ENCODE data around the gene HES7. TPM values are rescaled to one million over a fixed set of nuclear protein-coding genes. Genes with fewer than 3 reads are reported as not detected.

HES7 gene
- total RNA-seq, 2 experiments from 2014 or later, result 0.52 to 0.53 TPM

DNA sequence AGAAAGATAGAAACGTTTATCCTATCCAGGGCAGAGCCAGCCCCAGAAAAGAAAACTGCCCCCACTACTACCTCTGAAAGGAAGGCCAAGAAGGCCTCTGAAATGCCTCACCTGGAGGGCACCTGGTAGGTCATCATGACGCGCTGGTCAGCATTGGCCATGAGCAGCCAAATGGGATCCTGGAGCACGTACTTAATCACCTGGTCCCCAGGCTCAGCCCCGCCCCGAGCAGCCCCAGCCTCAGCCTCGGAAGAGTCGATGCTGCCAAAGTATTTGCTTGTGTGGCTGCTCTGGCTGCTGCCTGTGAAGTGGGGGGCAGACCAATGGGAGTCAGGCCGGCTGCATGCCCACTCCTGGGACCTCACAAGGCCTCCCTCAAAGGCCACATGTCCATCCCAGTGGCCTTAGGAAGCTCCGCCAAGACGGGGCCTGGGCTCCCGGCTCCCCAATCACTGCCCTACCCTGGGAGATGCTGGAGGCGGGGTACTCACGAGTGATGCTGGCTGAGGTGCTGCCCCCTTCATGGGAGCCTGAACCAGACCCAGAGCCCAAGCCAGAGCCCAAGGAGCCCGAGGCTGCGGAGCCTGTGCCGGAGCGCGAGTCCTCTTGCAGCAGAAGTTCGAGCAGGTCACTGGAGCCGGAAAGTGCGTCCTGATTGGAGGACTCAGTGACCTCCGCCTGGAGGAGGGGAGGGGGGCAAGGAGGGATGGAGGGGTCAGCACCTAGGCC lies 18.4 kb upstream of the HES7 start:
- Mint-ChIP-seq H3K27me3 (peaks cover 3% of the 10 kb centered on the region), H3K4me3 (peak overlapping the region; percentile 60), H3K4me1 (ENCODE audit: low read depth) (peaks cover 5% of the 10 kb centered on the region), H3K36me3 (ENCODE audit: low read depth) (peaks cover 72% of the 10 kb centered on the region), H3K9me3 (no peaks in the 10 kb centered on the region), H3K27ac (no peak overlapping the region)
- Histone ChIP-seq H3K36me3 (ENCODE audit: insufficient read depth, low read length) (peaks cover 71% of the 10 kb centered on the region), H3K27me3 (ENCODE audit: control insufficient read depth in 1 of 2, insufficient read depth in 2 of 2, low read length in 2 of 2) (no peaks in the 10 kb centered on the region), H3K27ac (ENCODE audit: low read depth in 1 of 2, low read length in 2 of 2) (no peak overlapping the region), H3K4me1 (ENCODE audit: insufficient read depth, low read length) (peaks cover 33% of the 10 kb centered on the region), H3K9me3 (ENCODE audit: control insufficient read depth in 1 of 2, insufficient read depth in 1 of 2, low read length in 2 of 2) (no peaks in the 10 kb centered on the region), H3K4me3 (ENCODE audit: low read length) (no peak overlapping the region)
- DNase-seq (peak in 4 of 14 experiments; percentile 2 to 50 (median 24)), ATAC-seq (ENCODE audit: poor library complexity) (no peak)
- ChIA-PET POLR2A (interaction anchor here (0.5 to 5.6 kb wide), 5 partner anchors 9 to 60 kb away, joined by 3 to 105 read pairs (median 3); partner anchors contain the start of gene BORCS6), CTCF (interaction anchor here (2.2 kb wide), 1 partner anchor 16 kb away, joined by 5 read pairs; no protein-coding TSS in a partner anchor)
- intact Hi-C loops (cut with DNase I, micrococcal nuclease), result no loop called here
- TF ChIP-seq, protein P1, sequence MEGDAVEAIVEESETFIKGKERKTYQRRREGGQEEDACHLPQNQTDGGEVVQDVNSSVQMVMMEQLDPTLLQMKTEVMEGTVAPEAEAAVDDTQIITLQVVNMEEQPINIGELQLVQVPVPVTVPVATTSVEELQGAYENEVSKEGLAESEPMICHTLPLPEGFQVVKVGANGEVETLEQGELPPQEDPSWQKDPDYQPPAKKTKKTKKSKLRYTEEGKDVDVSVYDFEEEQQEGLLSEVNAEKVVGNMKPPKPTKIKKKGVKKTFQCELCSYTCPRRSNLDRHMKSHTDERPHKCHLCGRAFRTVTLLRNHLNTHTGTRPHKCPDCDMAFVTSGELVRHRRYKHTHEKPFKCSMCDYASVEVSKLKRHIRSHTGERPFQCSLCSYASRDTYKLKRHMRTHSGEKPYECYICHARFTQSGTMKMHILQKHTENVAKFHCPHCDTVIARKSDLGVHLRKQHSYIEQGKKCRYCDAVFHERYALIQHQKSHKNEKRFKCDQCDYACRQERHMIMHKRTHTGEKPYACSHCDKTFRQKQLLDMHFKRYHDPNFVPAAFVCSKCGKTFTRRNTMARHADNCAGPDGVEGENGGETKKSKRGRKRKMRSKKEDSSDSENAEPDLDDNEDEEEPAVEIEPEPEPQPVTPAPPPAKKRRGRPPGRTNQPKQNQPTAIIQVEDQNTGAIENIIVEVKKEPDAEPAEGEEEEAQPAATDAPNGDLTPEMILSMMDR (IDR thresholded peaks at IDR 0.05), result no peak

DNA sequence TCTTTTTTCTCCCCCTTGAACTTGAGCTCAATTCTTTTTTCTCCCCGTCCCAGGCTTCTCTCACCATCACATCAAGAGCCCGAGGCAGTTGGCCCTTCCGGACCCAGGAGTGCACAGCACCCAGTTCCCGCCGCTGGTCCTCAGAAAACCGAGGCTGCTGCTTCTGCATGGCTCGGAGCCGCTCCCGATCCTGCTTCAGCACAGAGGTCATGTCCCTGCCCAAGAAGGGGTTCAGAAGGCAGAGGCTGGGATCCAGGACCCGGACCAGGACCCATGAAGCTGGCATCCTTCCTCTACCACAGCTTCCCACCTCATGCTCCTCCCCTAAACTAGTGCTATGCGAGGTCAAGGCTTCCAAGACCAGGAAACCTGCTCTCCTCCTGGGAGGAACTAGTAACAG lies 17.8 kb upstream of the HES7 start:
- H3K4me3 Mint-ChIP-seq, result peak overlapping the region; percentile 18
- ChIA-PET POLR2A (interaction anchor here (0.5 to 5.6 kb wide), 8 partner anchors 9 to 81 kb away, joined by 3 to 105 read pairs (median 20); partner anchors contain the start of gene BORCS6), CTCF (interaction anchor here (2.2 to 4.6 kb wide), 2 partner anchors 17 to 22 kb away, joined by 5 to 42 read pairs; partner anchors contain the start of gene ALOXE3)
- no peaks in the 10 kb centered on the region for H3K9me3 ChIP-seq (ENCODE audit: control insufficient read depth in 1 of 2, insufficient read depth in 1 of 2, low read length in 2 of 2)
- intact Hi-C loops (cut with DNase I, micrococcal nuclease), result no loop called here
- no peak overlapping the region for H3K27ac Mint-ChIP-seq
- no peaks in the 10 kb centered on the region for H3K27me3 ChIP-seq (ENCODE audit: control insufficient read depth in 1 of 2, insufficient read depth in 2 of 2, low read length in 2 of 2)
- H3K4me1 Mint-ChIP-seq (ENCODE audit: low read depth), result peaks cover 5% of the 10 kb centered on the region
- H3K36me3 ChIP-seq (ENCODE audit: insufficient read depth, low read length), result peaks cover 65% of the 10 kb centered on the region
- peaks cover 66% of the 10 kb centered on the region for H3K36me3 Mint-ChIP-seq (ENCODE audit: low read depth)
- H3K9me3 Mint-ChIP-seq, result no peaks in the 10 kb centered on the region
- no peak for ATAC-seq (ENCODE audit: poor library complexity)
- no peak overlapping the region for H3K27ac ChIP-seq (ENCODE audit: low read depth in 1 of 2, low read length in 2 of 2)
- H3K27me3 Mint-ChIP-seq, result peaks cover 3% of the 10 kb centered on the region
- TF ChIP-seq, protein P1 (IDR thresholded peaks at IDR 0.05), result no peak
- H3K4me3 ChIP-seq (ENCODE audit: low read length), result no peak overlapping the region
- DNase-seq, result no peak
- H3K4me1 ChIP-seq (ENCODE audit: insufficient read depth, low read length), result peaks cover 29% of the 10 kb centered on the region

DNA sequence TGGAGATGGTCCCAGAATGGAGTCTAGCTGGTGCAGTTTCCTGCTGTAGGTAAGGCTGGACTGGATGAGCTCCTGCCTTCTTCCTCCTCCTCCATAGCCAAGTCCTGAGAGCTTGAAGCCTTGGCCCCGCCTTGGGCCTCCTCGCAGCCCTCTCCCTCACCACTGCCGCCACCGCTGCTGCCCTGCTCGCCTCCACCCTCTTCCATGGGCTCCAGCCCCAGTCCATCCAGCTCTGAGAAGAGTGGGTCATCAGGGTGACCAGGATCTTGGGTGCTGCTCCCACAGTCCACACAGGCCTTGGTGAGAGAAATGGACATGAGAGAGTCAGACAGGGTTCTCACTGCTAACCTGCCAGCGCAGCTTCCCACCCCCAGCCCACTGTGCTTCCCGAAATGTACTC lies 17.1 kb upstream of the HES7 start:
- H3K4me1 ChIP-seq (ENCODE audit: insufficient read depth, low read length), result peaks cover 26% of the 10 kb centered on the region
- Mint-ChIP-seq H3K36me3 (ENCODE audit: low read depth) (peaks cover 59% of the 10 kb centered on the region), H3K9me3 (no peaks in the 10 kb centered on the region), H3K4me3 (peak overlapping the region; percentile 70), H3K27me3 (peaks cover 3% of the 10 kb centered on the region), H3K27ac (no peak overlapping the region), H3K4me1 (ENCODE audit: low read depth) (peaks cover 5% of the 10 kb centered on the region)
- H3K4me3 ChIP-seq (ENCODE audit: low read length), result no peak overlapping the region
- no peak overlapping the region for H3K27ac ChIP-seq (ENCODE audit: low read depth in 1 of 2, low read length in 2 of 2)
- TF ChIP-seq, protein P1 (IDR thresholded peaks at IDR 0.05), result no peak
- ChIA-PET CTCF (interaction anchor here (1.0 to 4.6 kb wide), 4 partner anchors 13 to 22 kb away, joined by 3 to 42 read pairs (median 5); partner anchors contain the start of gene ALOXE3), POLR2A (interaction anchor here (0.9 to 5.6 kb wide), 9 partner anchors 9 to 106 kb away, joined by 3 to 105 read pairs (median 25); partner anchors contain the start of genes BORCS6 and CTC1)
- intact Hi-C loops (cut with DNase I, micrococcal nuclease), result no loop called here
- H3K27me3 ChIP-seq (ENCODE audit: control insufficient read depth in 1 of 2, insufficient read depth in 2 of 2, low read length in 2 of 2), result no peaks in the 10 kb centered on the region
- H3K36me3 ChIP-seq (ENCODE audit: insufficient read depth, low read length), result peaks cover 58% of the 10 kb centered on the region
- DNase-seq (peak in 1 of 14 experiments; percentile 20), ATAC-seq (ENCODE audit: poor library complexity) (no peak)
- H3K9me3 ChIP-seq (ENCODE audit: control insufficient read depth in 1 of 2, insufficient read depth in 1 of 2, low read length in 2 of 2), result no peaks in the 10 kb centered on the region

Measured in CD4-positive, alpha-beta T cell (primary cell).